Chondrocyte (in vitro differentiated cells): ENCODE data around the gene TIMM21. TPM values are rescaled to one million over a fixed set of nuclear protein-coding genes. Genes with fewer than 3 reads are reported as not detected.

Source experiments
- DNase-seq: peaks from one replicate; pipeline ENCODE4 v3.0.0; 2021; ENCODE audit warnings: mixed read lengths, low spot score
- H3K27ac Mint-ChIP-seq: one replicate; pipeline ENCODE4 v1.8.0; 2021; ENCODE audit warnings: mild to moderate bottlenecking, moderate library complexity, mixed read lengths; ENCODE audit not compliant: unreplicated experiment
- H3K27me3 Mint-ChIP-seq: 2 replicates; pipeline ENCODE4 v1.8.0; 2021; ENCODE audit warnings: low read depth, mixed read lengths
- H3K36me3 Mint-ChIP-seq: 2 replicates; pipeline ENCODE4 v1.8.0; 2021; ENCODE audit warnings: low read depth, mixed read lengths
- H3K4me1 Mint-ChIP-seq: 2 replicates; pipeline ENCODE4 v1.8.0; 2021; ENCODE audit warnings: low read depth, mild to moderate bottlenecking, mixed read lengths
- H3K4me3 Mint-ChIP-seq: one replicate; pipeline ENCODE4 v1.8.0; 2021; ENCODE audit warnings: mild to moderate bottlenecking, moderate library complexity, mixed read lengths; ENCODE audit not compliant: unreplicated experiment
- H3K9me3 Mint-ChIP-seq: 2 replicates; pipeline ENCODE4 v1.8.0; 2021; ENCODE audit warnings: low read depth, mixed read lengths
- total RNA-seq: library from RNA; stranded (reverse); gene quantifications from 3 replicates; pipeline ENCODE4 v1.2.1, GENCODE V29; 2021
- TF ChIP-seq, protein P1 (sequence below): fragments of 200-600 bp; sonication (generic); IDR thresholded peaks from 2 replicates; pipeline ENCODE4 v1.5.0; 2021; ENCODE audit warnings: antibody characterized with exemption, mild to moderate bottlenecking, moderate library complexity

TIMM21 gene
- total RNA-seq, 1 donor from 2014 or later: 23.8 TPM

DNA sequence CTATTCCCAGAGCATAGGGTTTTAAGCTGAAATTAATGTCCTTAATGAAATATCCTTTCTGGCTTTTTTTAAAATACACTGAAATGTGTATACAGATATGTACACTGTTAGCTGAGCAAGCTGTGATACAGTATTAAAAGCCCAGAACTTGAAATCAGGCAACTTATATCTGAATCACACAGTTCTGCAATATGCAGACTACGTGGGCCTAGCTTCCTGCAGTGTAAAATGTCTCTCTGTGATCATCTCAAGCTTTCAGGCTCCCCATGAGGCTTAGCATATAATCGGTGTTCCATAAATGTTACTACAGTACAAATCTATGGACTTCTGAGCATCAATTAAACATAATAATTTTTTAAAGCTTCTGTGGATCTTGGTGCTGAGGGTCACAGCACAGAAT, 8.9 kb upstream of the TIMM21 start:
- H3K4me3 Mint-ChIP-seq: no peak overlapping the region
- H3K27ac Mint-ChIP-seq: no peak overlapping the region
- TF ChIP-seq, protein P1, sequence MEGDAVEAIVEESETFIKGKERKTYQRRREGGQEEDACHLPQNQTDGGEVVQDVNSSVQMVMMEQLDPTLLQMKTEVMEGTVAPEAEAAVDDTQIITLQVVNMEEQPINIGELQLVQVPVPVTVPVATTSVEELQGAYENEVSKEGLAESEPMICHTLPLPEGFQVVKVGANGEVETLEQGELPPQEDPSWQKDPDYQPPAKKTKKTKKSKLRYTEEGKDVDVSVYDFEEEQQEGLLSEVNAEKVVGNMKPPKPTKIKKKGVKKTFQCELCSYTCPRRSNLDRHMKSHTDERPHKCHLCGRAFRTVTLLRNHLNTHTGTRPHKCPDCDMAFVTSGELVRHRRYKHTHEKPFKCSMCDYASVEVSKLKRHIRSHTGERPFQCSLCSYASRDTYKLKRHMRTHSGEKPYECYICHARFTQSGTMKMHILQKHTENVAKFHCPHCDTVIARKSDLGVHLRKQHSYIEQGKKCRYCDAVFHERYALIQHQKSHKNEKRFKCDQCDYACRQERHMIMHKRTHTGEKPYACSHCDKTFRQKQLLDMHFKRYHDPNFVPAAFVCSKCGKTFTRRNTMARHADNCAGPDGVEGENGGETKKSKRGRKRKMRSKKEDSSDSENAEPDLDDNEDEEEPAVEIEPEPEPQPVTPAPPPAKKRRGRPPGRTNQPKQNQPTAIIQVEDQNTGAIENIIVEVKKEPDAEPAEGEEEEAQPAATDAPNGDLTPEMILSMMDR: no peak
- H3K36me3 Mint-ChIP-seq: no peaks in the 10 kb centered on the region
- no peak for DNase-seq
- H3K27me3 Mint-ChIP-seq: no peaks in the 10 kb centered on the region
- H3K4me1 Mint-ChIP-seq: peaks cover 10% of the 10 kb centered on the region
- H3K9me3 Mint-ChIP-seq: no peaks in the 10 kb centered on the region

DNA sequence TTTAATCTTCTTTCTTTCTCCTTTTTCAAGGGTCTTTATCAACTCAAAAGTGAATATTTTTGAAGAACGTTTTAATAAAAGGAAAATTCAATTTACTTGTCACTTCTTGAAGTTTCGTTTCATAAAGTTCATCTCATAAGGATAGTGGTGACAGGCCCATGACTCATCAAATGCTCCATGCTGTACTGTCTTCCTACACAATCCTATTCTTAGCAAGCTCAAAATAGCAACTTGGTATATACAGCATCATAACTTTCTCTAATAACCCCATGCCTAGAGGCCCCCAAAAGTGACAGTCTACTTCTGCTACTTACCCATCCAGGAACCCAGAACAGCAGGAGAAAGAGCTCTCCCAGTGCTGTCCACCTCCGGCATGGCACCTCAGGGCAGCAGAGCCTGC, 8.4 kb upstream of the TIMM21 start:
- Mint-ChIP-seq H3K4me3 (no peak overlapping the region), H3K27ac (peak overlapping the region; percentile 25), H3K9me3 (no peaks in the 10 kb centered on the region), H3K27me3 (no peaks in the 10 kb centered on the region), H3K4me1 (peaks cover 10% of the 10 kb centered on the region), H3K36me3 (no peaks in the 10 kb centered on the region)
- DNase-seq: no peak
- TF ChIP-seq, protein P1: no peak

DNA sequence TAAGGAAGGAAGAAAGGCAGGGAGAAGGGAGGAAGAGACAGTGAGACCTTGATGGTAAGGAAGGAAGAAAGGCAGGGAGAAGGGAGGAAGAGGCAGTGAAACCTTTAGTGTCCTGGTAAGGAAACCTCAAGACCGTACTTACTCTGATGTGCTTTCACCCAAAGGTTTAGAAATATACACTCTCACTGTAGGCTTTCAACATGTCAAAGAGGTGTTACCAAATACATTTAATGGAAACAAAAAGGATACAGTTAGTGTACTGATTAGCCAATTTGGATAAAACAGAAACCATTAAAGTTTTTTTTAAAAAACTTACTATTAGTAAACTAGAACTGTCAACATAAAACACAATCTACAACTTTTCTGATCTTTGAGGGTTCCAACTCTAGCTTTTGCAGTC, 7.7 kb upstream of the TIMM21 start:
- TF ChIP-seq, protein P1: no peak
- Mint-ChIP-seq H3K36me3 (no peaks in the 10 kb centered on the region), H3K27me3 (no peaks in the 10 kb centered on the region), H3K9me3 (no peaks in the 10 kb centered on the region), H3K4me3 (no peak overlapping the region), H3K4me1 (peaks cover 10% of the 10 kb centered on the region), H3K27ac (no peak overlapping the region)
- DNase-seq: no peak

DNA sequence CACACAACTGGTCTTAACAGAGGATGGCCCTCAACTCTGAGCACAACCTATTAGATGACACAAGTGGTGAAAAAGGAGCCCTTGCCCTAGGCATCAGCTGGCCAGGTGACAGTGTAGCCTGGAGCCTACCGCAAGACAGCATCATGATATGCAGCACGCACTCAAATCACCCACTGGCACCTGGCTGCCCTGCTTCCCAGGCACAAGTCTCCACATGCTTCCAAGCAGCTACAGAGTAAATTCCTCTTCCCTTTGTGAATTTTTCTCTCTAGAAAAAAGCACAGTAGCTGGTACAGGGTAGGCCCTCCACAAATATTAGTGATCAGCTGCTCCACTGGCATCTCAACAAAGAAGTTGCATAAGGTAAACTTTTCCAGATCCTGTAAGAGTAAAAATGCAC, 6.7 kb upstream of the TIMM21 start:
- H3K27me3 Mint-ChIP-seq: no peaks in the 10 kb centered on the region
- H3K27ac Mint-ChIP-seq: no peak overlapping the region
- DNase-seq: no peak
- TF ChIP-seq, protein P1: no peak
- H3K36me3 Mint-ChIP-seq: no peaks in the 10 kb centered on the region
- no peak overlapping the region for H3K4me3 Mint-ChIP-seq
- peaks cover 10% of the 10 kb centered on the region for H3K4me1 Mint-ChIP-seq
- H3K9me3 Mint-ChIP-seq: no peaks in the 10 kb centered on the region

DNA sequence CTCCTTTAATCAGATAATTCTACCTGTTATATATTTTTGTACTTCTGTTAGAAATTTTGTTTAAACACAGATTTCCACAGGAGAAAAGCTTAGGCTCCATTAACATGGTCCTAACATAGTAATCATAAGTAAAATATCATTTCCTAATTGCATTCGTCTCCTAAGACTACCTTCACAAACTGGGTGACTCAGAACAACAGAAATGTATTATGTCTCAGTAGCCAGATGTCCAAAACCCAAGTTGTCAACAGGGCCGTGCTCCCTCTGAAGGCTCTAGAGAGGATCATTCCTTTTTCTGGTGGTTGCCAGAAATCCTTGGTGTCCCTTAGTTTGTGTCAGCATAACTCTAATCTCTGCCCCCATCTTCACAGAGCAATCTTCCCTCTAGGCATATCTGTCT, 6.1 kb upstream of the TIMM21 start:
- Mint-ChIP-seq H3K27ac (no peak overlapping the region), H3K4me3 (no peak overlapping the region), H3K9me3 (no peaks in the 10 kb centered on the region), H3K27me3 (no peaks in the 10 kb centered on the region), H3K36me3 (no peaks in the 10 kb centered on the region), H3K4me1 (peaks cover 14% of the 10 kb centered on the region)
- no peak for DNase-seq
- TF ChIP-seq, protein P1: no peak
